ENCODE data around the gene LRRC26. TPM values are rescaled to one million over a fixed set of nuclear protein-coding genes. Genes with fewer than 3 reads are reported as not detected.

The LRRC26 gene
- total RNA-seq, 1 experiment from 2014 or later = 2.4 TPM

DNA sequence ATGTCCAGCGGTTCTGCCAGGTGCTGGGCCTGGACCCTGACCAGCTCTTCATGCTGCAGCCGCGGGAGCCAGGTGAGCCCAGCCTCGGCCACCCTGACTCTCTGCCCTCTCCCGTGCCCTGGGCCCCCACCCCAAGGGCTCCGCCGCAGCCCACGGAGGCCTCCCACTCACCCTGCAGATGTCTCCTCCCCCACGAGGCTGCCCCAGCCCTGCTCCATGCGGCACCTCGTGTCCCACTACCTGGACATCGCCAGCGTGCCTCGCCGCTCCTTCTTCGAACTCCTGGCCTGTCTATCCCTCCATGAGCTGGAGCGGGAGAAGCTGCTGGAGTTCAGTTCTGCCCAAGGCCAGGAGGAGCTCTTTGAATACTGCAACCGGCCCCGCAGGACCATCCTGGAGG, 44.8 kb upstream of the LRRC26 start (continued):
- TF ChIP-seq CBX3 (IDR thresholded peaks at IDR 0.05; ENCODE audit: low read depth) (no peak), FOSL1 (IDR thresholded peaks at IDR 0.05; ENCODE audit: low read depth) (no peak), CEBPB (IDR thresholded peaks at IDR 0.05; ENCODE audit: low read depth) (no peak), SIN3A (IDR thresholded peaks at IDR 0.05; ENCODE audit: low read depth) (no peak)
- TF ChIP-seq, protein P1, sequence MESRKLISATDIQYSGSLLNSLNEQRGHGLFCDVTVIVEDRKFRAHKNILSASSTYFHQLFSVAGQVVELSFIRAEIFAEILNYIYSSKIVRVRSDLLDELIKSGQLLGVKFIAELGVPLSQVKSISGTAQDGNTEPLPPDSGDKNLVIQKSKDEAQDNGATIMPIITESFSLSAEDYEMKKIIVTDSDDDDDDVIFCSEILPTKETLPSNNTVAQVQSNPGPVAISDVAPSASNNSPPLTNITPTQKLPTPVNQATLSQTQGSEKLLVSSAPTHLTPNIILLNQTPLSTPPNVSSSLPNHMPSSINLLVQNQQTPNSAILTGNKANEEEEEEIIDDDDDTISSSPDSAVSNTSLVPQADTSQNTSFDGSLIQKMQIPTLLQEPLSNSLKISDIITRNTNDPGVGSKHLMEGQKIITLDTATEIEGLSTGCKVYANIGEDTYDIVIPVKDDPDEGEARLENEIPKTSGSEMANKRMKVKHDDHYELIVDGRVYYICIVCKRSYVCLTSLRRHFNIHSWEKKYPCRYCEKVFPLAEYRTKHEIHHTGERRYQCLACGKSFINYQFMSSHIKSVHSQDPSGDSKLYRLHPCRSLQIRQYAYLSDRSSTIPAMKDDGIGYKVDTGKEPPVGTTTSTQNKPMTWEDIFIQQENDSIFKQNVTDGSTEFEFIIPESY (IDR thresholded peaks at IDR 0.05; ENCODE audit: extremely low read depth, insufficient replicate concordance, low read length) = no peak
- TF ChIP-seq, protein P2, sequence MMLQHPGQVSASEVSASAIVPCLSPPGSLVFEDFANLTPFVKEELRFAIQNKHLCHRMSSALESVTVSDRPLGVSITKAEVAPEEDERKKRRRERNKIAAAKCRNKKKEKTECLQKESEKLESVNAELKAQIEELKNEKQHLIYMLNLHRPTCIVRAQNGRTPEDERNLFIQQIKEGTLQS (IDR thresholded peaks at IDR 0.05) = no peak
- TF ChIP-seq, protein P3, sequence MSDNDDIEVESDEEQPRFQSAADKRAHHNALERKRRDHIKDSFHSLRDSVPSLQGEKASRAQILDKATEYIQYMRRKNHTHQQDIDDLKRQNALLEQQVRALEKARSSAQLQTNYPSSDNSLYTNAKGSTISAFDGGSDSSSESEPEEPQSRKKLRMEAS (IDR thresholded peaks at IDR 0.05) = no peak

DNA sequence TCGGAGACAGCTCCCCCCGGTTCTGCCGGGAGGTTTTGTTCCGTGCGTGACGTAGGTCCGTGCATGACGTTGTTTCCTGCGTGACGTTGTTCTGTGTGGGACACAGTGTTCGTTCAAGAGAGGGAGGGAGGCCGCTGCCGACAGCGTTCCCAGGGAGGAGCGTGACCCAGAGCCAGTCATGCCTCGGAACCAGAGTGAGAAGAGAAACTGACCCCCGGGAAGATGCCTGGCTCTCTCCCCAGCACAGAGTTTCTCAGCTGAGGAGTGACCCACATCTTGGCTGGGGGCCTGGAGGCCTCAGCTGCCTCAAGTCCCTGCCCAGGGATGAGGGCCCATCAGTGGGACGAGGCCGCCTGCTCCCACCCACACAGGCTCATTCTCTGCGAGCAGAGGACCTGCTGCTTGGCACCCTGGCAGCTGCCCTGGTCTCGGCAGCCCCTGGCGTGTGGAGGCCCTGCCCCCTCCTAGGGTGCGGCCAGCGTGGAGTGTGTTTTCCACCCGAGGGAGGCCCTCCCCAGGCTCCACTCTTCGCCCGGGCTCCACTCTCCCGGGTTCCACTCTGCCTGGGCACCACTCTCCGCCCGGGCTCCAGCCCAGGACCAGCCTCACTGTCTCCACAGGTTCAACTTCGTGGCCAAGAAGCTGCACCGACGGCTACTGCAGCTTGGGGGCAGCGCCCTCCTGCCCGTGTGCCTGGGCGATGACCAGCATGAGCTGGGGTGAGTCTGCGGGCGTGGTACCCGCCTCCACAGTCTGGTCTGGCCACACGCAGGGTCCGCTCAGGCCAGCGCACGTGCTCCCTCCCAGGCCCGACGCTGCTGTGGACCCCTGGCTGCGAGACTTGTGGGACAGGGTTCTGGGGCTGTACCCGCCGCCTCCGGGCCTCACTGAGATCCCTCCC, 43.6 kb upstream of the LRRC26 start:
- Histone ChIP-seq H3K36me3 (ENCODE audit: control insufficient read depth in 1 of 2, insufficient read depth in 2 of 2, low read length in 2 of 2) (peaks cover 0 to 7% of the 10 kb centered on the region in 2 experiments; a peak in 1 of 4 replicates), H3K9me3 (ENCODE audit: control insufficient read depth in 1 of 2, insufficient read depth in 1 of 2, low read depth in 1 of 2, low read length in 2 of 2) (no peaks in the 10 kb centered on the region), H3K4me3 (replicated peaks in 1 of 2; ENCODE audit: low read depth in 1 of 2, low read length in 2 of 2) (no peak overlapping the region), H3K79me2 (ENCODE audit: insufficient read depth, low read length) (no peaks in the 10 kb centered on the region), H3K9me2 (ENCODE audit: insufficient read depth) (no peaks in the 10 kb centered on the region), H3K4me2 (ENCODE audit: low read length) (no peak overlapping the region), H2AFZ (ENCODE audit: low read depth, low read length, poor library complexity, severe bottlenecking) (no peak overlapping the region), H3K27ac (ENCODE audit: low read depth, low read length) (peak overlapping the region; percentile 45; the same call in 1 of the 2 replicates), H3K27me3 (ENCODE audit: insufficient read depth, low read length) (no peaks in the 10 kb centered on the region), H3K4me1 (ENCODE audit: control insufficient read depth in 1 of 2, insufficient read depth in 2 of 2, low read length in 2 of 2) (peaks cover 19 to 32% of the 10 kb centered on the region in 2 experiments), H4K20me1 (ENCODE audit: insufficient read depth) (no peaks in the 10 kb centered on the region), H3K9ac (ENCODE audit: low read length) (no peak overlapping the region)
- ATAC-seq (peak; percentile 33), DNase-seq (ENCODE audit: low read depth, low spot score) (no peak)
- BruUV-seq (replicated peaks) = no TSS peak
- ChIA-PET CTCF (interaction anchor here (0.7 to 2.4 kb wide), 6 partner anchors 9 to 49 kb away, joined by 3 to 16 read pairs (median 5); partner anchors contain the start of genes RNF208 and RNF224), RAD21 (ENCODE audit: low non-redundant PET in 1 of 2, low total read pairs in 2 of 2, uncharacterized antibody in 2 of 2, unreplicated experiment in 2 of 2) (interaction anchor here (0.7 to 0.8 kb wide), 2 partner anchors 14 kb away, joined by 3 to 4 read pairs; partner anchors contain the start of gene RNF224 (in 2 of the 2)), POLR2A (interaction anchor here (0.9 to 1.5 kb wide), 5 partner anchors 10 to 50 kb away, joined by 3 to 4 read pairs (median 3); partner anchors contain the start of gene CYSRT1)
- no peak for TF ChIP-seq ZNF274 (IDR thresholded peaks at IDR 0.05; ENCODE audit: low read depth, low read length)
- TF ChIP-seq, protein P4, sequence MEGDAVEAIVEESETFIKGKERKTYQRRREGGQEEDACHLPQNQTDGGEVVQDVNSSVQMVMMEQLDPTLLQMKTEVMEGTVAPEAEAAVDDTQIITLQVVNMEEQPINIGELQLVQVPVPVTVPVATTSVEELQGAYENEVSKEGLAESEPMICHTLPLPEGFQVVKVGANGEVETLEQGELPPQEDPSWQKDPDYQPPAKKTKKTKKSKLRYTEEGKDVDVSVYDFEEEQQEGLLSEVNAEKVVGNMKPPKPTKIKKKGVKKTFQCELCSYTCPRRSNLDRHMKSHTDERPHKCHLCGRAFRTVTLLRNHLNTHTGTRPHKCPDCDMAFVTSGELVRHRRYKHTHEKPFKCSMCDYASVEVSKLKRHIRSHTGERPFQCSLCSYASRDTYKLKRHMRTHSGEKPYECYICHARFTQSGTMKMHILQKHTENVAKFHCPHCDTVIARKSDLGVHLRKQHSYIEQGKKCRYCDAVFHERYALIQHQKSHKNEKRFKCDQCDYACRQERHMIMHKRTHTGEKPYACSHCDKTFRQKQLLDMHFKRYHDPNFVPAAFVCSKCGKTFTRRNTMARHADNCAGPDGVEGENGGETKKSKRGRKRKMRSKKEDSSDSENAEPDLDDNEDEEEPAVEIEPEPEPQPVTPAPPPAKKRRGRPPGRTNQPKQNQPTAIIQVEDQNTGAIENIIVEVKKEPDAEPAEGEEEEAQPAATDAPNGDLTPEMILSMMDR (IDR thresholded peaks at IDR 0.05 in 2 of 3, conservative IDR thresholded peaks at IDR 0.05 in 1 of 3; ENCODE audit: borderline replicate concordance in 1 of 3, insufficient read depth in 1 of 3, low read depth in 2 of 3, low read length in 2 of 3) = peak in 2 of 3 experiments; percentile 63; a peak in 4 of 6 replicates
- intact Hi-C loops (cut with micrococcal nuclease) = no loop called here

Data from HCT116 (cell line).